GM12892 (cell line): ENCODE results near the gene GLCCI1. TPM values are rescaled to one million over a fixed set of nuclear protein-coding genes. Genes with fewer than 3 reads are reported as not detected.
A peak's percentile ranks its signal among the peaks of the same experiment; 100 is the strongest.

Experiments used
- DNase-seq: peaks from one replicate; pipeline ENCODE4 v3.0.0; 2011; ENCODE audit not compliant: insufficient read length
- FAIRE-seq: peaks from 2 replicates; lab custom pipeline; 2011; peaks lifted over from hg19 to GRCh38; lab: Jason Lieb, UNC
- POLR2A ChIP-seq: IDR thresholded peaks from 2 replicates; pipeline ENCODE4 v1.6.1; 2011; ENCODE audit warnings: low read depth, low read length, control low read depth
- POLR2AphosphoS5 ChIP-seq: IDR thresholded peaks from 2 replicates; pipeline ENCODE4 v1.6.1; 2011; ENCODE audit warnings: low read depth, low read length, control low read depth
- TAF1 ChIP-seq: IDR thresholded peaks from 2 replicates; pipeline ENCODE4 v1.6.1; 2011; ENCODE audit warnings: low read depth, mild to moderate bottlenecking, control low read depth, low read length, borderline replicate concordance
- polyA plus RNA-seq: library from polyadenylated mRNA; unstranded; fragments of >200 nt; gene quantifications from one replicate; pipeline ENCODE4 v1.2.1, GENCODE V29; 2012; ENCODE audit warnings: missing spikeins, inconsistent platforms; ENCODE audit not compliant: missing spikeins

The GLCCI1 gene
- 49.8 TPM for polyA plus RNA-seq

DNA sequence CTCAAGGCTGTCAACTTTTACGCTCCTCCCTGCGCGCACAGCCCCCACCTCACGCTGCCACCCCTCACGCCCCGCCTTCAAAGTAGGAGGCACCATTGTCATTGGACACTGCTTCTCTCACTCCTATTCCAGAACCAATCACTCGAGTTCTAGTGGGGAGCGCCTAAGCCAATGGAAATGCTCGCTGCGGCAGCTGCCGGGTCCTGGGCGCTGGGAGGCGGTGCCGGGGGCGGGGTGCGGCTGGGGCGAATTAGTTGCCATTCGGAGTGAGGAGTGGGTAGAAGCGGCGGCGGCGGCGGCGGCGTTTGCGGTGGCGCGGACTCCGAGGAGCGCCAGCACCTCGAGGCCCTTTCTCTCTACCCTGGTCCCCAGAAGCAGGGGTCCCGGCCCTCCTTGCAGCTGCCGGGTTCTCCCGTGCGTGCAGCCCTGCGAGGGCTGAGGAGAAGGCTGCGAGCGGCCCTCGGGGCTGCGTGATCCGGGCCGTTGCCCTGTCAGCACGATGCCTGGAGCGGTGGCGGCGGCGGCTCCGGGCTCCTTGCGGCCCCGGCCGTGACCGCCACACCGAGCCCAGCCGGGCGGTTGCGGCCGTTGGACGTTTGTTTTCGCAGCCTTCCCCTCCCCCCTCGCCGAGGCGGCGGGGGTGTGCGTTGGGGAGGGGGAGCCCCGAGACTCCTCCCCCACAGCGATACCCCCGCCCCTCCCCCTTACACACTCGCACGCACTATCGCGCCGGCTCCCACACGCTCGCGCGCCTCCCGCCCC is at the start of gene GLCCI1:
GLCCI1 (plus strand) TSS at position 253 of the 762 bp plus-strand sequence. CDS start 555 bp downstream, outside the sequence.
- FAIRE-seq (peak; percentile 99), DNase-seq (peak; percentile 71)
- TF ChIP-seq TAF1 = peak; percentile 74; the same call in 1 of the 2 replicates
- peak; percentile 48 for TF ChIP-seq POLR2A
- TF ChIP-seq POLR2AphosphoS5 = peak; percentile 54

DNA sequence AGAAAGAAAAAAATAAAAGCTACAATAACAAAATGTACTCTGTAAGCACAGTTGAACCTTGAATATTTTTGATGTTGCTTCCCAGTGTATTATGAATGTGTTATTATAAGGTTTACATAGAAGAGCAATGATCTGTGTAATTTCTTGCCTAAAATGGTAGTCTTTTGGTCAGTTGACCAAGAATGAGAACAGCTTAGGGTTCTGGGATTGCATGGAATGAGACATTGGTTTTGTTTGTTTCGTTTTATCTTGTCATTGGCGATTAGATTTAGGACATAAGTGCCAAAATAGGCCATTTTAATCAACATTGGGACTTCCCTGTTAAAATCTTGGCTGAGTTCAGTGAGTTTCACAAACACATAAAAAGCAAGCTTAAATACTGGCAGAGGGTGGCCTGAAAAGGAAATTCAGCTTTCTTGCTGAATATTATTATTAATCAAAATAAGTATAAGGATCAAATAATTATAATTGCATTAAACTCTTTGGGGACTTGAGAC is 49.1 kb upstream of the GLCCI1 start:
- no peak for TF ChIP-seq POLR2AphosphoS5
- TF ChIP-seq TAF1 = no peak
- TF ChIP-seq POLR2A = no peak
- FAIRE-seq (no peak), DNase-seq (no peak)

DNA sequence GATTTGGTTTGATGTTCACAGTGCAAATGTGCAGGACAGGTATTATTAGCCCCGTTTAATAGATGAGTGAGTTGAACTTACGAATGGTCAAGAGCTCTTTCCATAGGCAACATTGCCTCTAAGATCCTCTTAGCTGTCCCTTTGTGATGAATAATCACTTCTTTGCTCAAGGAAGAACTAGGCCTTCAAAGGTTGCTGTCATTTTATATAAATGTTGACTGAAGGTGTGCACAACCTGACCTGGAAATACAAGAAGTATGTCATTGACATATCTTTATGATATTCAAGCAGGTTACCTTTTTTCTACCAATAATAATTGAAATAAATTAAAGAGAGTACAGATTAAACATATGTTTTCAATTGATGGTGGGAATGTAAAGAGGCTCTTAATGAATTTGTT is 48.5 kb upstream of the GLCCI1 start:
- DNase-seq (no peak), FAIRE-seq (peak; percentile 69)
- TF ChIP-seq POLR2A (no peak), POLR2AphosphoS5 (no peak)

DNA sequence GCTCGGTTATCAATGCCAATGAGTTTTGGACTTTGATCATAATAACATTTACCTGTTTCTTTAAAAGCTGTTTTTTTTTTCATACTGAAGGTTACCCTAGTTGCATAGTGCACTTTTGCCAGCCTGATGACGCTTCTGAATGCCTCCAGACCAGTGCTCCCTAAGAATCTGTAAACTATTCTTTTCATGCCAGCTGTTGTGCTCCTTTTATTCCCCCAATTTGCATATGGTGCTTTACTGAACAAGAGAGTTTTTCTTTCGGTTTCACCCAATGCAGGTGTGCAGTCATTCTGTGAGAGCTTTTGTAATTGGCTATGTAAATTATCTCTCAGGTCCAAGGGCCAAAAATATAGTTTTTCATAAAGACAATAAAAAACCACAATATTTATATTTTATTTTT is 48.1 kb upstream of the GLCCI1 start:
- no peak for TF ChIP-seq POLR2AphosphoS5
- no peak for TF ChIP-seq POLR2A
- no peak for TF ChIP-seq TAF1
- FAIRE-seq (peak; percentile 81), DNase-seq (peak; percentile 7)

DNA sequence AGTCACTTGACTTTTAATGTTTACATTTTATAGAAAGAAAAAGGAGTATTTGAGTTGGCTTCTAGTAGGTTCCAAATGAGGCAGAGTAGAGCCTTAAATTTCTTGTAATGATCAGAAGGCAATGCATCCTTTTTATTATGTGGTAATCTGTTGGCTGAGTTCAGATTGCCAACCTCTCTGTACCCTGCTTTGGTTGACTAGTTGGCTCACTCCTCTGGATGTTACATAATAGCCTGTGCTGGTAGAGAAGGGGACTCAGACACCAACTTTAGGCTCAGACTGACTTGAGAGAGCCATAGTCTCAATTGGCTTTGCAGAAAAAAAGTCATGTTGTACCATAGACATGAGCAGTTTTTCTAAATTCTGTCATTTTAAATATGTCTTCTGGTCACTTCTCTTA is 46.8 kb upstream of the GLCCI1 start:
- peak; percentile 62 for FAIRE-seq
- TF ChIP-seq POLR2A (no peak), POLR2AphosphoS5 (no peak), TAF1 (no peak)
- no peak for DNase-seq

DNA sequence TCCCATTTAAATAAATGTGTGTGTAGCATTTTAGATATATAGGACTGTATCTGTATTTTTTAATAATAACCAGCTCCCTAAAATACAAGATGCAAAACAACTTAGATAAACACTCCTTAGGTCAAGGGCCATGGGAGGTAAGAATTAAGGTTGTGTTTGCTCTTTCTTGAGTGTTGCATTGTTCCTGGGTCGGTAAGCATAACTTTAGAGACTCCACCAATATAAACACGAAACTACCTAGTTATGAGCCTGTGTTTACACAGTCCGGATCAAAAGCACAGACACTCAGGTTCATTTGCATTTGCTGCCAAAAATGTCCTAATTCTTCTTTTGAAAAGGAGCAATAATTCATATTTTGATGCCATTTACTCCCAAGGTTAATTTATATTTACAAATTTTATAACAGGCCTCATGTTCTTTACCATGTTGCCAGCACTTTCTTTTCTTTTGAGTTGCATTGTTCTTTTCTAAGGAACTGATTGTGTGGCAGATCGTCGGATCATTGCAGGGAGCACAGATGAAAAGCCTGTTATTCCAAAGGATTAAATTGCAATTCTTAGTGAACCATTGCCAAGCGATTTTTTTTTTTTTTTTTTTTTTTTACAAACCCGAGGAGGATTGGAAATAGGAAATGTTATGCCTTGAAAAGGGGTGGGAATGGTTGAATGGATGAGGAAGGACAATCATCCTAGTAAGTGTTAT is 45.8 kb upstream of the GLCCI1 start:
- TF ChIP-seq TAF1 = no peak
- FAIRE-seq (peak; percentile 63), DNase-seq (no peak)

DNA sequence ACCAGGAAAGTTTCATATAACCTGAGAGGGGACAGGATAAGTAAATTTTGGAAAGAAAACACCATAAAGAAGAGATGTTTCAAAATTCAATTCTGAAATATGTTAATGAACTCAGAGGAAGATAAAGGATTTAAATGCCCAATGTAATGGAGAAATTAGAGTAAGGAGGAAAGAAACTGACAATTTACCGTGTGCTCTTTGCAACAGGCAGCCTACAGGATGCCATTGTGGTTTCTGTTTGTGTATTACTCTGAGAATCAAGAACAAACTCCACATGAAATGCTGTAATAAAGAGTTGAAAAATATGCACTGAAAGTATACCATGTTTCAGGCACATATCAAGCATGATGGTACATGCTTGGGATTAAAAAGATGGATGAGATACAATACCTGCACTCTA is 44.8 kb upstream of the GLCCI1 start:
- TF ChIP-seq POLR2A (no peak), TAF1 (no peak), POLR2AphosphoS5 (no peak)
- DNase-seq (no peak), FAIRE-seq (peak; percentile 46)

DNA sequence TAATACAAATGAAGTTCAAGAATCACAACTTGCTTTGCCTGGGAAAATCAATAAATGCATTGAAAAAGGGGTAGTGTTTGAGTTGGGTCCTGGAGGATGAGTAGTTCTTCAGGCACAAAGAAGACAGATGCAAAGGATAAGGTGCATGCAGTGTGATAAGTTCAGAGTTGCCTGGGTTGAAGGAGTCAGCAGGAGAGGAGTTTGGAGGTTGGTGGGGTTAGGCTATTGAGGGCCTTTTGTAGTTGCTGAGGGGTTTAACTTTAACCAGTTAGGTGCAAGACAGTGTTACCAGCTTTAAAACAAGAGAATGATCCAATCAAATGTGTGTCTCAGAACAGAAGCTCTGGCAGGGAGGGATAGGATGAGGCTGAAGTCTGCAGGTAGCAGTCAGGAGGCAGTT is 44.3 kb upstream of the GLCCI1 start:
- DNase-seq (no peak), FAIRE-seq (peak; percentile 77)
- TF ChIP-seq TAF1 = no peak
- no peak for TF ChIP-seq POLR2A
- no peak for TF ChIP-seq POLR2AphosphoS5

DNA sequence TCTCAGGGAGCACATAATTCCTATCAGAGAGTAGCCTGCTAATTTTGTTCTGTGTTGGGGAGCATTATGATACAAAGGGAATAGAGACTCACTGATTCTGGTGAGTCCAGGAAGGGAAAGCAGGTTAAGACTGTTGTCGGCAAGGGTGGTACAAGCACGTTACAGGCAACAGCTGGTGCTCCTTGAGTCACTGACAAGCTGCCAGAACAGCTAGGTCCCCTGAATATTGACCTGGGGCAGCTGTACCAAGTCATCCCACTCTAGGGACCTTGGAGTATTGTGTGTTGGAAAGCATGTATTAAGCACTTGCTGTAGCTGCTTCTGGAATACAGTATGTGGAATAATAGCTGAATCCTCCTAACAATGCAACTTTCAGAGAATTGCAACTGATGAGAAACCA is 37.0 kb upstream of the GLCCI1 start:
- TF ChIP-seq TAF1 (no peak), POLR2AphosphoS5 (no peak), POLR2A (no peak)
- FAIRE-seq = no peak
- DNase-seq = no peak

DNA sequence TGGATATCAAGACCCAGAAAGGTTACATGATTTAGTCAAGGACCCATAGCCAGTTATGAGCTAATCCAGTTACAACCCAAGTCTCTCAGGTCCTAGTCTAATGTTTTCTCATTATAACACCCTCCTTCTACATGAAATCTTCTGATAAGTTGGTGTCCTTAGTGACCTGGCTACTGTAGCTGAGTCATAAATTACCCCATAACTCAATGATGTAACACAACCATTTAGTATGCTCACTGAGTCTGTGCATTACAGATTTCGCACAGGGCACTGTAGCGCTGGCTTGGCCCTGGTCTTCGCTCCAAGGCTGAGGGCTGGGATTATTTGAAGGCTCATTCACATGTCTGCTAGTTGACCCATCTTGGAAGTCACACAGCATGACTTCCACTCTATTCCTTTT is 36.0 kb upstream of the GLCCI1 start:
- DNase-seq (no peak), FAIRE-seq (no peak)
- TF ChIP-seq POLR2A (no peak), TAF1 (no peak), POLR2AphosphoS5 (no peak)

DNA sequence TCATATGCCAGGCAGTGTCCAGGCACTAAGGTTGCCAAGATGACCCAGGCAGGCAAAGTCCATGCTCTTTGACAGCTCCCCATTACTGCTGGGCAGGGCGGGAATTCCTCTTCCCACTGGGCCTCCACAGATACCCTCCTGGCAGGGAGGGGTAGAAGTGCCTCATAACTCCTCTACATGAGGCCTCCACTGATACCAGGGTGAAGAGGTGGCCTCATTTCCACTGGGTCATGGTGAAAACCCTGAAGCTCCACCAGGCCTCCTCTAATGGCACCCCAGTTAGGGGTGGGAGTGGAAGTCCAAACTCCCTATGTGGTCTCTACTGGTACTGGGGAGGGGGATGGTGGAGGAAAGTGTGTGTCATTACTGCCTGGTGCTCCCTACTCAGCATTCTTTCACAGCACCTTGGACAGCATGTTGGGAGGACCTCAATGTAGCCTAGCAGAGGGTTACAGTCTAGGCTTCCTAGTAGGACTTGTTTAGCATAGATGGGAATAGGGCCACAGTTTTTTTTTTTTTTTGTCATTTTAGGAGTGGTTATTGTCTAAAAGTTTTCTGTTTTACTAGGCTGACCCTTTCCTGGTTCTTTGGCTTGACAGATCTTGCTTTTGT is 34.6 kb upstream of the GLCCI1 start:
- DNase-seq (no peak), FAIRE-seq (no peak)
- TF ChIP-seq POLR2A = no peak
- TF ChIP-seq TAF1 = no peak
- no peak for TF ChIP-seq POLR2AphosphoS5

DNA sequence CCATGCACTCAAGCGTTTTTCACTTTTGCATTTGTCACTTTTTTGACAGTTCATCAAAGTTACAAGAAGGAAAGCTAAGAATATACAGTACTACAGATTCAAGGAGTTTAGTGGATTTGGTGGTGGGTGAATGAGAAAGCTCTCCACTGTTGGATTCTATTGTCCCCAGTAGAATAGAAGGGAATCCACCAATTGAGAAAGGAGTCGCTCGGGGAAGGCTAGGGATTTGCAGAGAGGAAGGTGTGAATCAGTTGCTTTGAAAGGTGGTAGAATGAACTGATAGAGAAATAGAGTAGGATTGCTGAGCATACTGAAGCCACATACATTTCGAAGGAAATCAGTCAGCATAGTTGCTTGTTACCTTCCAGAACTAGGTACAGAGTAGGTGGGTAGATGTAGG is 33.7 kb upstream of the GLCCI1 start:
- no peak for TF ChIP-seq TAF1
- TF ChIP-seq POLR2AphosphoS5 = no peak
- no peak for TF ChIP-seq POLR2A
- DNase-seq (no peak), FAIRE-seq (no peak)

DNA sequence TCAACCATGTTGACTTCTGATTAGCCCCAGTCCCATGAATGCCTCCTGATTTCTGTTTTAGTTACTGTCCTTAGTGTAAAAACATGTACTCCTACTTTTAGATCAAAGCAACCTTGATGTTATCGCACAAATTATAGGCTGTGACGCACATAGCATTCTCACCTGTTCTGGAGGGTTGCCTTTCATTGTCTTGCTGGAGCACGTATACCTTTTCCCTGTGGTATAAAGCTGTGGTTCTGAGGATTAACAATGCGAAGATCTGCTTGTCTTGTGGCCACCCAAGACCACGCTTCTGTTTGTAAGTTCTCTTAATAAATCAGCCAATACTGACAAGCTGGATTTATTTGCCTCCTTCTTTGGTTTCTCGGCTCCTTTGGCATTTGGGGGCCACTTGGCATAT is 30.1 kb upstream of the GLCCI1 start:
- no peak for DNase-seq
- FAIRE-seq = no peak
- TF ChIP-seq POLR2A (no peak), POLR2AphosphoS5 (no peak)
